Chondrocyte (in vitro differentiated cells): ENCODE results near the gene KAT6B. TPM values are rescaled to one million over a fixed set of nuclear protein-coding genes. Genes with fewer than 3 reads are reported as not detected.

Experiments
- DNase-seq: peaks from one replicate; pipeline ENCODE4 v3.0.0; 2021; ENCODE audit warnings: mixed read lengths, low spot score
- H3K27ac Mint-ChIP-seq: one replicate; pipeline ENCODE4 v1.8.0; 2021; ENCODE audit warnings: mild to moderate bottlenecking, moderate library complexity, mixed read lengths; ENCODE audit not compliant: unreplicated experiment
- H3K27me3 Mint-ChIP-seq: 2 replicates; pipeline ENCODE4 v1.8.0; 2021; ENCODE audit warnings: low read depth, mixed read lengths
- H3K36me3 Mint-ChIP-seq: 2 replicates; pipeline ENCODE4 v1.8.0; 2021; ENCODE audit warnings: low read depth, mixed read lengths
- H3K4me1 Mint-ChIP-seq: 2 replicates; pipeline ENCODE4 v1.8.0; 2021; ENCODE audit warnings: low read depth, mild to moderate bottlenecking, mixed read lengths
- H3K4me3 Mint-ChIP-seq: one replicate; pipeline ENCODE4 v1.8.0; 2021; ENCODE audit warnings: mild to moderate bottlenecking, moderate library complexity, mixed read lengths; ENCODE audit not compliant: unreplicated experiment
- H3K9me3 Mint-ChIP-seq: 2 replicates; pipeline ENCODE4 v1.8.0; 2021; ENCODE audit warnings: low read depth, mixed read lengths
- CTCF ChIP-seq: fragments of 200-600 bp; sonication (generic); IDR thresholded peaks from 2 replicates; pipeline ENCODE4 v1.5.0; 2021; ENCODE audit warnings: antibody characterized with exemption, mild to moderate bottlenecking, moderate library complexity
- total RNA-seq: library from RNA; stranded (reverse); gene quantifications from 3 replicates; pipeline ENCODE4 v1.2.1, GENCODE V29; 2021

The KAT6B gene
- total RNA-seq, 1 donor from 2014 or later = 20.8 TPM

GRCh38 chr10:75028049-75028448 is 201.6 kb downstream of the KAT6B start:
- DNase-seq = no peak
- H3K4me1 Mint-ChIP-seq = no peaks in the 10 kb centered on the region
- H3K36me3 Mint-ChIP-seq = peaks cover 34% of the 10 kb centered on the region
- H3K27me3 Mint-ChIP-seq = no peaks in the 10 kb centered on the region
- H3K9me3 Mint-ChIP-seq = no peaks in the 10 kb centered on the region
- H3K4me3 Mint-ChIP-seq = no peak overlapping the region
- TF ChIP-seq CTCF = no peak
- H3K27ac Mint-ChIP-seq = no peak overlapping the region

GRCh38 chr10:75028748-75029147 is 202.3 kb downstream of the KAT6B start:
- DNase-seq = no peak
- no peaks in the 10 kb centered on the region for H3K27me3 Mint-ChIP-seq
- H3K27ac Mint-ChIP-seq = no peak overlapping the region
- TF ChIP-seq CTCF = no peak
- H3K4me3 Mint-ChIP-seq = no peak overlapping the region
- H3K9me3 Mint-ChIP-seq = no peaks in the 10 kb centered on the region
- peaks cover 34% of the 10 kb centered on the region for H3K36me3 Mint-ChIP-seq
- H3K4me1 Mint-ChIP-seq = no peaks in the 10 kb centered on the region

- H3K9me3 Mint-ChIP-seq = no peaks in the 10 kb centered on the region
- no peak for DNase-seq
- no peaks in the 10 kb centered on the region for H3K4me1 Mint-ChIP-seq
- H3K36me3 Mint-ChIP-seq = peaks cover 34% of the 10 kb centered on the region
- H3K4me3 Mint-ChIP-seq = no peak overlapping the region
- no peak overlapping the region for H3K27ac Mint-ChIP-seq
- no peaks in the 10 kb centered on the region for H3K27me3 Mint-ChIP-seq
- no peak for TF ChIP-seq CTCF
Observed at GRCh38 chr10:75029420-75029819, 203.0 kb downstream of the KAT6B start.

GRCh38 chr10:75029857-75030256 is 203.5 kb downstream of the KAT6B start:
- peaks cover 32% of the 10 kb centered on the region for H3K36me3 Mint-ChIP-seq
- H3K27me3 Mint-ChIP-seq = no peaks in the 10 kb centered on the region
- H3K9me3 Mint-ChIP-seq = no peaks in the 10 kb centered on the region
- no peaks in the 10 kb centered on the region for H3K4me1 Mint-ChIP-seq
- H3K27ac Mint-ChIP-seq = no peak overlapping the region
- DNase-seq = no peak
- TF ChIP-seq CTCF = no peak
- H3K4me3 Mint-ChIP-seq = no peak overlapping the region

GRCh38 chr10:75030371-75030770 is 204.0 kb downstream of the KAT6B start:
- DNase-seq = no peak
- H3K4me1 Mint-ChIP-seq = no peaks in the 10 kb centered on the region
- no peak overlapping the region for H3K4me3 Mint-ChIP-seq
- H3K27me3 Mint-ChIP-seq = no peaks in the 10 kb centered on the region
- no peak for TF ChIP-seq CTCF
- peaks cover 27% of the 10 kb centered on the region for H3K36me3 Mint-ChIP-seq
- no peaks in the 10 kb centered on the region for H3K9me3 Mint-ChIP-seq
- H3K27ac Mint-ChIP-seq = no peak overlapping the region
